NCI-H524 treated with DMSO at 0.1 percent for 48 hours (cell line): Measurements from ENCODE around the gene SRM.
"Not testable (repeated sequence)": the region's sequence is repeated elsewhere in the genome, so short reads cannot be mapped to it uniquely, and the experiment has no call there.

Experiments used
- DNase-seq: peaks from one replicate; lab custom pipeline; 2025; lab: John Stamatoyannopoulos, UW

Gene SRM

DNA sequence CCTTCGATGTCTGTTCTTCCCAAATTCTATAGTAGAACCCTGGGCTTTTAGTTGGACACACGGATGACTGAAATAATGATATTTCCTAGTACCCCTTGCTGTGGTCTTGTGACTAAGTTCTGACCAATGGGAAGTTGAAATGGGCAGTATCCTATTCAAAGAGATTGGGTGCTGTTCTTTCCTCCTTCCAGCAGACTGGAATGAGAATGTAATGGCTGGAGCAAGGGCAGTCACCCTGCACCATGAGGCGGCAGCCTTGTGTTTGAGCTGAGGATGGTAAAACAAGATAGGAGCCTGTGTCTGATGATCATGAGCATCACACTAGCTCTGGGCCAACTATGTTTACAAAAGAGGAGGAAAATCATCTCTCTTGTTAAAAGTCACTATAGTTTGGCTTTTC lies 5.1 kb upstream of the SRM start:
- DNase-seq = no peak

GRCh38 chr1:11063937-11064537 lies 4.2 kb upstream of the SRM start:
- not testable (repeated sequence) for DNase-seq

DNA sequence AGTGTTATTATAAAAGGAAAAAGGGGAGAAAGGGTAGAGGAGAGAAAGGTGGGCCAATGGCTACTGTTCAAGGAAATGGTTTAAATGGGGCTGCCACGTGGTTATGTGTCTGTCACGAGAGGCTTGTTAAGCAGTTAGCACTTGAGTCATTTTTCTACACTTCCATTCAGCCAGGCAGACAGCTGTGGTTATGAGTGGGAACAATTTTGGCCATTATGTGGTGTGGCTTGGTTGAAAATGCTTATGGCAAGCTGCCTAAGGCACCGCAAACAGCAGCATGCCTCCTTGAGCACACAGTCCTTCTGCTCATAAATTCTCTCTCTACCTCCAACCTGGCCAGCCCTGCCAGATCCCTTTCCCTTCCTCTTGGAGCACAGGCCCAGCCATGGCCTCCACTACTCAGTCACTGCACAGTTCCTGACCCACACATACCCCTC lies 3.2 kb upstream of the SRM start:
- DNase-seq = no peak

- no peak for DNase-seq
Measured at GRCh38 chr1:11061652-11062365, 2.0 kb upstream of the SRM start.

DNA sequence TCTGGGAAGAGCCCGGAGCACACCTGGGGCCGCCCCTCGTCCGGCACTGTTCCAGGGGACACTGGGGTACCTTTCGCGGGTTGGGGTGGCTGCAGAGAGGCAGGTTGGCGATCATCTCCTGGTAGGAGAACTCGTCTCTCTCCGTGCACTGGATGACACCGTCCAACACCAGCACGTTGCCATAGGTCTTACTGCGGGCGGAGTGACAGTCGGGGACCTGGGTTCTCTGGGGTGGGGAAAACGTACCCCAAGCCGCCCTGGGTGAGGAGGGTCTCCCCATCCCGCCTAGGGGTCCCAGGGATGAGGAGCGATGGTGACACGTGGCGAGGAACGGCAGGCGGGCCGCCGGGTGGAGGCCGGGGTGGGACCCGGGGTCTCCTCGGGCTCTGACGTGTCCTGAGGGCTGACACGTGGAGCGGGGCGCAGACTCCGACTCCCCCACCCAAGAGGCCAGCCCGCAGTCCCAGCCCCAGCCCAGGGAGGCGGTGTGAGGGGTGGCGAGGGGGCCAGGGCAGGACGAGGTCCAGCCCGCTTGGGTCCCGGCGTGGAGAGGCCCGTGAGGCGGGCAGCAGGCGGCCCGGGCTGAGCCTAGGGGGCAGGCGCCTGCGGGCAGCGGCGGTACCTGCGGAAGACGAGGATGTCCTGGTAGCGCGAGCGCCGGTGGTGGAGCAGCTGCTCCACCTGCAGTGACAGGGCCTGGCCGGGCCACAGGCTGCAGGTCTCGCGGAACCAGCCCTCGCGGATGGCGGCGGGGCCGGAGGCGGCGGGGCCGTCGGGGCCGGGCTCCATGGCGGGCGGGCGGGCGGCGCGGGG lies 457 bp downstream of the SRM start:
- no peak for DNase-seq

DNA sequence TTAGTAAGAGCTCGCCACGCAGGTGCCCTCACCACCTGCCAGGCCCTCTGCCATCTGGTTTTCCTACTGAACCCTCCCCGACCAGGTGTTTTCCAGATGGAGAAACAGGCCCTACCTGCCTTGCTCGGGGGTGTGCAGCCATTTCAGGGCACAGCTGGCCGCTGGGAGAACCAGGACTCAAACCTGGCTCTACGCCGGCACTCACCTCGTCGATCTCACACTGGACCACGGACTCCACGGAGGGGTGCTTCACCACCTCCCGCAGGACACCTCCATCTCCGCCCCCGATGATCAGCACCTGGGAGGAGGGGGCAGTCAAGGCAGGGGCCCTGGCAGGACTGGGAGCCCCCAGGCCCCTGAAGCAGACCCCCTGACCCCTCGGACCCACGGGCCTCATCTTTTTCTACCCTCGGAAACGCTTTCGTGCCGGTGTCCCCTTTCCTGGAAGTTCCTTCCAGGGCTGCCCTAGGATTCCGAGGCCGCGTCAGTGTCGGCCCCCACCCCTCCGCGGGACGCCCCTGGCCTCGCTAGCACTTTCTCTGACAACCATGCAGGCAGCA lies 1.1 kb downstream of the SRM start:
- no peak for DNase-seq

GRCh38 chr1:11058026-11058425 lies 1.8 kb downstream of the SRM start:
- DNase-seq = no peak

- no peak for DNase-seq
Measured at GRCh38 chr1:11057477-11057876, 2.3 kb downstream of the SRM start.

- DNase-seq = no peak
Measured at GRCh38 chr1:11056504-11056903, 3.3 kb downstream of the SRM start.

GRCh38 chr1:11055676-11056075 lies 4.1 kb downstream of the SRM start:
- DNase-seq = no peak

DNA sequence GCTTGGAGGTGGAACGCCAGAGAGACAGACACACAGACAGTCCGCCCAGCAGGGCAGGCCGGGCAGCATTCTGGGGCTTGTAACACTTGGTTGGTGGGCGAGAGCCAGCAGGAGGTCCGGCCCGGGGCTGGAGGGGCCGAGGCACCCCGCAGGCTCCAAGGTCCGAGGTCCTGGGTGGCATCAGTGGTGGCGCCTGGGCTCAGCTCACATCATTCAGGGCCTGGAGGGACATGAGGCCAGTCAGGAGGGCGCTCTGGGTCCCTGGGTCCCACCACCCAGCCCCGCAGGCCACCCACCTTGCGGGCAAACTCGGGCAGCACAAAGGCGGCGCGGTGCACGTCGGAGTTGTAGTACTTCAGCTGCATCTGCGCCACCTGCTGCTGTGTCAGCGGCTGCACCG lies 5.2 kb downstream of the SRM start:
- DNase-seq = no peak

DNA sequence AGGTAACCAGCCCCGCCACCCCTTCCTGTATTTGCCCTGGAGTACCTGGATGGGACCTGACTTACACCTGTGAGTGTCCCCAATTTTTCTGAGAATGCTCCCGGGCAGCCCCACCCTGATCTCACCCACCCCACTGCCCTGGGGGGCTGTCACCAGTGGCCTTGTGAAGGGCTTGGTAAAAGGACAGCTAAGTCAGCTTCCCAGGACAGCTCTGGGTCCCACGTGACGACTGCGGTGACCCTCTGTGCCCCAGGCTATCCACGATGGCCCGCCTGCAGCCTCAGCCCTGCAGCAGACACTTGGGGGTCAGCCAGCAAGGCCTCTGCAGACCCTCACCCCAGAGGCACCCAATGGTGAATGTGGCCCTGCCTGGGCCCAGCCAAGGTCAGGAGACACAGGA lies 5.6 kb downstream of the SRM start:
- DNase-seq = no peak

DNA sequence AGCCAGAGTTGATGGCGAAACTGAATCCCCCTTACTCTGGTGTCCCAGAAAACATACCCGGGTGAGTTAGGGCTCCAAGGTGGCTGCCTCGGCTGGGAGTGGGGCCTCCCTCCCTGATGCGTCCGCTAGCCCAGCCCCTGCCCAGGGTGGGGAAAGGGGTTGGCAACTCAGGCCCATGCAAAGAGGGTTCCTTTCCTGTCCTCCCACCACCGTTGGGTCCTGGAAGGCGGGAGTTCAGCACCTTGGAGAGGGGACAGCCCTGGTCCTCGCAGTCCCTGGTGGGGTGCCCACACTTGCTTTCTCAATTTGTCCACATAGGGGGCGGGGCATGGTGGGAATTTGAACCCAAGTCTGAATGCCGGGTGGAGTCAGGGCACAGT lies 6.1 kb downstream of the SRM start:
- no peak for DNase-seq

DNA sequence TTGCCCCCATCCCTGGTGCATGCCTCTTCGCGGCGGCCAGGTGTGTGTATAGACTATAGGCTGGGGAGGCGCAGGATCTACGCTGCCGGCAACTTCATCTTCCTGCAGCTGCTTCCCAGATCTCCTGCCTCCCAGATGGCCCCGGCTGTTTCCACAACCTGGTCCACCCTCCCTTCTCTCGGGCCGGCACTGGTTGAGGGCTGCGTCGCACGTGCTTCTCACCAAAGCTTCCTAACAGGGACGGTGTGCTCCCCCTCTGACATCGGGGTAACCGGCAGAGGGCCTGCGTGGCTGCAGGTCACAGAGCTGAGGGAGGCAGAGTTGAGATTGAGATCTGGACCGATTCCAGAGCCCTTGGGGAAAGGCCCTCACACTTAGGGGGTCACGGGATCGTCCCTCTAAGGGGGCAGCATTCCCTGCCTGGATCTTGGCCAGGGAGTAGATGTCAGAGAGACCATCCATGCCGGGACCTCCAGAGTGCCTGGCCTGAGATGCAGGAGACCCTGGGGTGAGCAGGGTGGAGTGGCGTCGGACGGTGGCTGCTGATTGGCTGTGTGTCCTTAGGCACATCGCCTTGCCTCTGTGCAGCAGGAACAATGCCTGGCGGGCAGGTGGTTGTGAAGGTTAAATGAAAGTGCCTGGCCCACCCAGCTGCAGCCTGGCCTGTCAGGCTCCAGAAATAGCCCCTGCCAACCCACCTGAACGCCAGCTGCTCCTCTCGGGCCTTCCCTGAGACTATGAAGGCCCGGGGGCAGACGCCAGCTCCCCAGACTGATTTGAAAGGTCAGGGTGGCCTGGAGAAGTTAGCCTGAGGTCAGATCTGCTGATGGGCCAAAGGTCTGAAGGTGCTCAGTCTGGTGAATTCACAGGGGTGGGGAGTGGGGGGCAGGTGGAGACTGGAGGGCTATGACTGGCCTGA lies 6.7 kb downstream of the SRM start:
- DNase-seq = peak; percentile 32

GRCh38 chr1:11051781-11052511 lies 7.9 kb downstream of the SRM start:
- DNase-seq = no peak

GRCh38 chr1:11051121-11051520 lies 8.7 kb downstream of the SRM start:
- DNase-seq = not testable (repeated sequence)

GRCh38 chr1:11046625-11047365 lies 13.0 kb downstream of the SRM start, which contains the start of gene MASP2:
MASP2 (minus strand) TSS chr1:11047239; CDS start chr1:11047207, 32 bp downstream.
- DNase-seq = no peak

- DNase-seq = no peak
Measured at GRCh38 chr1:11046270-11046566, 13.6 kb downstream of the SRM start.

- DNase-seq = no peak
Measured at GRCh38 chr1:11045428-11046269, 14.2 kb downstream of the SRM start.
